ENCODE measurements around the gene DCANP1.

DCANP1 gene

DNA sequence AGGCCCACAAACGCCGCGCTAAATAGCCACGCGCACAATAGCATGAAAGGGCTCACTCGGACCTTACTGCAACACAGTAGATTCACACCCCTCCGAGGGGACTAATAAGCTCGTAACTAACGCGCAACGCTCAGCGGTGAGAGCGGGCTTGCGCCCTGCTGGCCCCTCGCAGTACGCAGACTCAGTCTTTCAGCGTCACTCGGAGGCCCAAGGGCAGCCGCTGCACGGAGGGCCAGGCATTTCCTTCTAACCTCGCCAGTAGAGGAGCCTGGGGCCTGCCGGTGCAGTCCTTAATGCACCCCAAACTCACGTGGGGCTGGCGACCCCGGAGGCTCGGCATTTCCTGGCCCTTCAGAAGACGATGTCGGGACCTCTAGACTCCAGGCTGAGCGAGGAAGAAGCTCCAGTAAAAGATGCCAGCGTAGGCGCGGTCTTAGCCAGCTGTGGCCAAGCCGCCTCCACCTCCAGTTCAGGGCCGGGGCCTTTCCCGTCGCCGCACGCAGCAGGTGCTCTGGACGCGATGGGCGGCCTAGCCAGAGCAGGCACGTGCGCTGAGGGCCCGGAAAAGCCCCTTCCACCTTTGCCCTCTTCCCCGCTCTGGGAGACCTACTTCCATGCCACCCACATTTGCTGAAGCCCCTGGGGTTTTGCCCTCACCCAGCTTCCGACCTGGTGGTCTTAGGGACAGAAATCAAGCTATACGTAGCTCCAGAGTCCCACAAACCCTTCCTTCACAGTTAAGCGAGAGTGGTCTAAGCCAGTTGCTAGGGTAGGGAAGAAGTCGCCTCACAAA is 43.3 kb upstream of the DCANP1 start:
- TF ChIP-seq ZFX (IDR thresholded peaks at IDR 0.05; ENCODE audit: borderline replicate concordance) (no peak), CTCF (IDR thresholded peaks at IDR 0.05) (no peak)
- no peak overlapping the region for H3K27ac ChIP-seq

GRCh38 chr5:135489466-135490244 is 42.5 kb upstream of the DCANP1 start:
- no peak overlapping the region for H3K27ac ChIP-seq
- no peak for TF ChIP-seq ZFX (IDR thresholded peaks at IDR 0.05; ENCODE audit: borderline replicate concordance)
- TF ChIP-seq CTCF (IDR thresholded peaks at IDR 0.05) = no peak

DNA sequence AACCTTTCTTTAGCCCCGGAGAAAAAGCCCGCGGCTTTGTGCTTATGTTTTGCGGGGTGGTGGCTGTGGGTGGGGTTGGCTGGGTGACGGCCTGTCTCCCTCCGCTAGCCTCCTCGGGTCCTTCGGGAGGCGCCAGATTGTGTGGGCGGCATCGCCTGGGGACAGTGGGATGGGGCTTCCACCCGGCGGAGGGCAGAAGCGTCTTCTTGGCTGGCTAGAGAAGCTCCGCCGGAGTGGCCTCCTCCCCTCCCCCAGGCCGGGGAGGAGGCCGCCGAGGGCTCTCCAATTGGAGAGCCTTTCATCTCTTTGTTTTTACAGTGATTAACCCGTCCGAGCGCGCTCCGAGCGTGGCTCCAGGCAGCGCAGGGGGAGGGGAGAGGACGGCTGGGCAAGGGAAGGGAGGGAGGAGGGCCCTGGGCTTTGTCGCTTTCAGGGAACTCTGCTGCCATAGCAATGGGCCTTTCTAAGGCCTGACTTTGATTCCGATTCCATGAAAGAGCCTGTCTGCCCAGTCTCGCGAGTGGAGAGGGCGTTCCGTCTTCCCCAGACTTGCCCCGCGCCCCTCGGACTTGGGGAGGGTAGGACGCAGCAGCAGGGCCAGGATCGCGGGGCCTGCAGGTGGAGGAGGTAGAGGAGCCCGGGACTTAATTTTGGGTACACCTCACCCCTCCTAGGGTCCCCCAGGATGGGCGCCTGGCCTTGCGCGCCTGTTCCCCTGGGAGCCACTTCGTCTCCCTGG is 41.7 kb upstream of the DCANP1 start:
- no peak overlapping the region for H3K27ac ChIP-seq
- no peak for TF ChIP-seq ZFX (IDR thresholded peaks at IDR 0.05; ENCODE audit: borderline replicate concordance)
- TF ChIP-seq CTCF (IDR thresholded peaks at IDR 0.05) = no peak

- no peak for TF ChIP-seq CTCF (IDR thresholded peaks at IDR 0.05)
- TF ChIP-seq ZFX (IDR thresholded peaks at IDR 0.05; ENCODE audit: borderline replicate concordance) = no peak
- H3K27ac ChIP-seq = no peak overlapping the region
Measured at GRCh38 chr5:135487839-135488514, 40.8 kb upstream of the DCANP1 start.

DNA sequence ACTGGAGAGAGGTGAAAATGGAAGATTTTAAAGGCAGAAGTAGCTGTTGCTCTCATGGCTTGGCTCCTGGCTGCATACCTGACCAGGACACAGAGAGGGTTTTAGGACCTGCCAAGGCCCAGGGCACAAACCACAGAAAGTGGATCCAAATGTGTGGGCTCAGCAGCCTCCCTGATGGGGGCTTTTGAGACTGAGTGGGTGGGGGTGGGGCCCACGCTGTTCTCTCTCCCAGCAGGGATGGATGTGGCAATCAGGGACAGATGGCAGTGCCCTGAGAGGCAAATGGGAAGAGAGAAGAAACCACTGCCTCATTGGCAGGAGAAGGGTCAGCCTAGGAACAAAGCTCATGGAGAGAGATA is 39.9 kb upstream of the DCANP1 start:
- TF ChIP-seq ZFX (IDR thresholded peaks at IDR 0.05; ENCODE audit: borderline replicate concordance) (no peak), CTCF (IDR thresholded peaks at IDR 0.05) (no peak)
- H3K27ac ChIP-seq = no peak overlapping the region

DNA sequence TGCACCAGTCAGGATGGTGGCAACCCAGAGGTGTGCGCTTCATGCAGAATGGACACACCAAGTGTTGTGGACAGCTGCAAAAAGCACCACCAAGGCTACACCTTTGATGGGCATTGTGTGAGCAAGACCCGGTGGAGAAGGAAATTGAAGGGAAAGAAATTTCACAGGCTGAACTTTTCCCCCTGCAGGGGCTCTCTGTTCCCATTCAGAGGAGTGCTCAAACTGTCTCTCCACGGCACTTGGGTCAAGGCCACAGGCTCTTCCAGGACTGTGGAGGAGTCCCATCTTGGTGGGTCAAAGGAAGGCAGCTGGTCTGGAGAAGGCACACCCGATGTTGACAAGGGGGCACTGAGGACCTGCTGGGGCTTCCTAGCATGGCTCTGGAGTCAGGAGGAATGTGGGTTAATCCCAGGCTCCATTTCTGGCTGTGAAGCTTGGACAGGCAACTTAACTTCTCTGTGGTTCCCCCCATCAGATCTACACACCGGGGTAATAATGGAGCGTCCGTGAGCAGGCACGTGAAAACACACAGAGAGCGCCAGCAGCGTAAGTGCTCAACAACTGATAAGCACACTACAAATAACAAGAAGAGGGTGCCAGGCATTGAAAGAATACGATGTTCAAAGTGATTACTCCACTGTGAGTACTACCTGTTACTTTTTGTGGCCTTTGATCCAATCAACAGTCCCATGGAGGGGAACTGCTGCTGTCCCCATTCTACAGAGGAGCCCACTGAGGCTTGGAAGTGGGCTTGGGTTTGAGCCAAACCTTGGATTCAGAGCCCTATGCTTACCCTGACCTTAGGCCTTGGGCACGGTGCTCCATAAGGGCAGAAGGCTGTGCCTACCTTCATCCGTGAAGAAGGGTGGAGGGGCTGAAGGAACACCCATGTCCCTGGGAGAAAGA is 39.2 kb upstream of the DCANP1 start:
- TF ChIP-seq CTCF (IDR thresholded peaks at IDR 0.05) = no peak
- TF ChIP-seq ZFX (IDR thresholded peaks at IDR 0.05; ENCODE audit: borderline replicate concordance) = no peak
- no peak overlapping the region for H3K27ac ChIP-seq

Data from 22Rv1 (cell line).